GM18868 (cell line): ENCODE data around the gene FADS2.

Experiments
- ATAC-seq: cut with Tn5 transposase; IDR thresholded peaks from one replicate; pipeline ENCODE4 v1.9.1; 2021; ENCODE audit warnings: mild to moderate bottlenecking, moderate library complexity; ENCODE audit not compliant: unreplicated experiment

The FADS2 gene

DNA sequence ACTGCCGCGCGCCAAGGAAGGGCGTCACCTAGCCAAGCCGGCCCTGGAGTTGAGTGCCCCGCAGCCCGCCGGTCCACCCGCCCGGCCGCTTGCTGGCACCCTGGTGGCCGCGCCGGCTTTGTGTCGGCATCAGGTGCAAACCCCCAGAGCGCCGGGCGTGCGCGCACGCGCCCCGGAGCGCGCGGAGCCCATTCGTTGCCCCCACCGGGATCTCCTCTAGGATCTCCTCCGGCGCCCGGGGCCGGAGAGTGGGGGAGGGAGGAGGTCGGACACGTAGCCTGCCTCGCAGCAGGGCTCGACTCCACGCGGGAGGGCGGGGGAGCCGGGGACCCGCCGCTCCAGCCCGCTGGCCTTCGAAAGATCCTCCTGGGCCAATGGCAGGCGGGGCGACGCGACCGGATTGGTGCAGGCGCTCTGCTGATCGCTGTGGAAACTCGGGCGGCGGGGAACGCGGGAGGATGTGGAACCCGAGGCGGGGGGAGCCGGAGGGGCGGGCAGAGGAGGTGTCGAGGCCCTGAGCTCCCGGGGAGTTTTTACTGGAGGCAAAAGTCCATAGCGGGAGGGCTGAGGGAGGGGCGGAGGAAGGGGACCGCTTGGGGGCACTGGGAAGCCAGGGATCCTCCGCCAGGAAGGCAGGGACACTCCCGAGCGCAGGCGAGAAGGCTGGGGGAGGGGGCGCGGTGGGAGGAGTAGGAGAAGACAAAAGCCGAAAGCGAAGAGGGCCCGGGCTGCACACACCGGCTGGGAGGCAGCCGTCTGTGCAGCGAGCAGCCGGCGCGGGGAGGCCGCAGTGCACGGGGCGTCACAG lies at the start of gene FADS2:
FADS2 (plus strand) TSS at position 730 of the 808 bp plus-strand sequence. CDS start 91 bp downstream, outside the sequence.
- peak; percentile 79 for ATAC-seq

DNA sequence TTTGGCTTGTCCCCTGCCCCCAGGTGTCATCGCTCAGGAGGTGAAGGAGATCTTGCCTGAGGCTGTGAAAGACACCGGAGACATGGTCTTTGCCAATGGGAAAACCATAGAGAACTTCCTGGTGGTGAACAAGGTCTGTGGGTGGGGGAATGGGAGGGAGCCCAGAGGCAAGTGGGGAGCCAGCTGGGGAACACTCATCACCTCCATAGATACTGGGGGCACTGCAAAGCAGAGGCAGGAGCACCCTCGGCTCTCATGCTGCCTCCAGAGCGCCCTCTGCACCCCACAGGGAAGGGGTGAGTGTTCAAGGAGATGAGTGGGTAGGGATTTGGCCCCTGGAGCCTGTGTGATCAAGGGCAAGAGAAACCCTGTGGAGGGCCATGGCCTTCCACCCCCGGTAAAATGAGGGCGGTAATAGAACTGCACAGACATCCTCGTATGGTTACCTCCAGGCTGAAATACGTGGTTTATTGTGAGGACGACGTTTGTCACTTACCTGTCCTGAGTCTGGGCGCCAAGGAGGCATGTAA lies 49.7 kb upstream of the FADS2 start:
- ATAC-seq: no peak

DNA sequence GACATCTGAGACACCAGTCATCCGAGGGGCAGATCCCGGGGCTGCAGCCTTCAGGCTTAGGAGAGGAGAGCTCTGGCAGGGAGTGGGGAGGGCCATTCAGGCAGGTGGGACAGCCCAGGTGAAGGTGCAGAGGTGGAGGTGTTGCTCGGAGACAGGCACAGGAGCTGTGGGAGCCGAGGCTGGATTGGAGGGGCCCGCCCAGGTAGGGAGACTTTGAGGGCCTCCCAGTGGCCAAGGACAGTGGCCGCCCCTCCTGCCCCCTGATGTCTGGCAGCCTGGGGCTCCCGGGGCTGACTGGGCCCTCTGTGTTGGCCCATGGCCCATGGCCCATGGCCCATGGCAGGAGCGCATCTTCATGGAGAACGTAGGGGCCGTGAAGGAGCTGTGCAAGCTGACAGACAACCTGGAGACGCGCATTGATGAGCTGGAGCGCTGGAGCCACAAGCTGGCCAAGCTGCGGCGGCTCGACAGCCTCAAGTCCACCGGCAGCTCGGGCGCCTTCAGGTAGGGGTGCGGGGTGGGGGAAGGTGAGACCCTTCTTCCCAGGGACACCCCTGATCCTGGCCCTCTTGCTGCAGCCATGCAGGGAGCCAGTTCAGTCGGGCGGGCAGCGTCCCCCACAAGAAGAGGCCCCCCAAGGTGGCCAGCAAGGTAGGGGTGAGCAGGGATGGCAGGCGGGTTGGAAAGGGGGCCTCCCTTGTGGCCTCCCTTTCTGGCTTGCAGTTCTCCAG lies 49.0 kb upstream of the FADS2 start:
- no peak for ATAC-seq

DNA sequence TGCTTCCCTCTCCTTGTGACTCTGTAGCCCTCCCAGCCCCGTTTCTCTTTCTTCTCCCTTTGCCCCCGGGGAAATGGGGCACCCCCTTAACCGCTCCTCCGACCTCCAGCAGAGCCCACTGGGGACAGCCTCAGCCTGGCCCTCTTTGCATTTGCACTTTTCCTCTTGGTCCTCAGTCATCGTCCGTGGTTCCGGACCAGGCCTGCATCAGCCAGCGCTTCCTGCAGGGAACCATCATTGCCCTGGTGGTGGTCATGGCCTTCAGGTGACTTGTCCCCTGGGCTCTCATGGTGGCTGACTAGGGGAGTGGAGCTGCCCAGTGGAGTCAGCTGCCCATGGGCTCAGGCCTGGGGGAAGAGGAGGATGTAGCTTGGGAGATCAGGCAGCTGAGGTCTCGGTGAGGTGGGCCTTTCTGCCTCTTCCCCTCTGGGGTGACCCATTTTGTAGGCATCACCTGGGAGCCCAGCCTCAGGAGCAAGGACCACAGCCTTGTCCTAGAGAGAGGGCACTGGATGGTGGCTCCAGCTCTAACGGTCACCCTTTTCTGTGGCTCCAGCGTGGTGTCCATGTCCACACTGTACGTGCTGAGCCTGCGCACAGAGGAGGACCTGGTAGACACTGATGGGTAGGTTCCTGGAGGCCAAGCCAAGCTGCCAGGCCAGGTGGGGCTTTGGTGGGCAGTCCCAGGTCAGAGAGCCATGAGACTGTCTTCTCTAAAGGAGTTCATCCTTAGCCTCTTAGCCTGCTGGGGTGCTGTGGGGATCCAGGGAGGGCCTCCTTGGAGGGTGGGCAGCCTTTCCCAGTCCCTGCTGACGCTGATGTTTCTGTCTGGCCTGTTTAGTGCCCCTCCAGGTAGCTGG lies 48.2 kb upstream of the FADS2 start:
- no peak for ATAC-seq

DNA sequence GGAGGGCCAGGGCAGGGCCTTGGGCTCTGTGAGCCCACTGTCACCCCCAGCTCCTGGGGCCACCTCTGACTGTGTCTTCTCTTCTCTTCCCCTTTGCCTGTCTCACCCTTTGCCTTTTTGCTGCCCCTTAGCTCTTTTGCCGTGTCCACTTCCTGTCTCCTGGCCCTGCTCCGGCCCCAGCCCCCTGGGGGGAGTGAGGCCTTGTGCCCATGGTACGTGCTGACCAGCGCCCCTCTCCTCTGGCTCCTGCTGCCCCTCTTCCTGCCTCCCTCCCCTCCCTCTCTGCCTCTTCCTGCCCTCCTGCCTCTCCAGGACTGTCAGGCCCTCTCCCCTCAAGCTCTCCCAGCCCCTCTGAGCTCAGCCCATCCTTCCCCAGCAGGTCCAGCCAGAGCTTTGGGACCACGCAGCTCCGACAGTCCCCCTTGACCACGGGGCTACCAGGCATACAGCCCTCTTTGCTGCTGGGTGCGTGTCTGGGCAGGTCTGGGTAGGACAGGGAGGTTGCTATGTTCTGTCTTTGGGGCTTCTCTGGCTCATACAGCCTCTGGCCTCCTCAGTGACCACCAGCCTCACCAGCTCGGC lies 47.4 kb upstream of the FADS2 start:
- no peak for ATAC-seq

DNA sequence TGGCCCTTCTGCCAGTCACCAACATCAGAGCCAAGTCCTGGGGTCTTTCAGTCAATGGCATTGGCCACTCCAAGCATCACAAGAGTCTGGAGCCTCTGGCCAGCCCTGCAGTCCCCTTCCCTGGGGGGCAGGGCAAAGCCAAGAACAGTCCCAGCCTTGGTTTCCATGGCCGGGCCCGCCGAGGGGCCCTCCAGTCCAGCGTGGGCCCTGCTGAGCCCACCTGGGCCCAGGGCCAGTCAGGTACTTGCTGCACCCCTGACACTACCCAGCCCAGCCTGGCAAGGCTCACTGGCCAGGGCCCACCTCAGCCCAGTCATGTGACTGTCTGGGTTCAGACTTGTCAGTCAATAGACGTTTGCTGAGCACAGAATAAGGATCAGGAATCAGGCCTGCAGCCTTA lies 46.5 kb upstream of the FADS2 start:
- ATAC-seq: no peak

DNA sequence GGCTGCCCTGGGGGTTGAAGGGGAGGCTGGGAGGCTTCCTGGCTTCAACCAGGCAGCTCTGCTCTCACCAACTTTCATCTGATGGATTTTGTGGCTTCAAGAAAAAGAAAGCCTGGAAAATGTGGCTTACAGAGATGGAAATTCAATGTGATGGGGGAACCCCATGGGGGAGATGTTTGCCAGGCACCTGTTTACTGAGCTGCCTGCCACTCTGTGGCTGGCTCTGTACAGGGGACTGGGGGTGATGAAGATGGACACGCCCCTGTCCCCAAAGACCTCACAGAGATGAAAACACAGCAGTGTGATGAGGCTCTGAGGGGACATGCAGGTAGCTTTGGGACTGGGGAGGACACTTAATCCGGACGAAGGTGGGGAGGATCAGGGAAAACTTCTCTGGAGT lies 45.8 kb upstream of the FADS2 start:
- no peak for ATAC-seq

DNA sequence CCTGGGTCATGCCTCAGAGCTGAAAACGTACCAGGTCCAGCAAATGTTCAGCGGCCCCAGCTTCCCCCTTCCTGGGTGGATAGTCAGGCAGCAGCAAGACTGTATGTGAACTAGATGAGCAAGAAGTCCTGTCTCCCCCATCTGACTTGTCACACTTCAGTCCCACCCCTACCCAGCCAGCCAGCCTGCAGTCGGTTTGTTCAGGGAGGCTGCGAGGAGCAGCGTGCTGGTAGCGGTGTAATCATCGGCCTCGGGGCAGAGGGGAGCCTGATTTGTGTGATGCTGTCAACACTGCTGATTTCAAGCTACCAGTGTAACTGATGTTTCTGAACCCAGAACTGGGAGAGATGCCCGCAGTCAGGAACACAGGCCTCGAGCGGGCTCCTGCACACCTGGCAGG lies 45.3 kb upstream of the FADS2 start:
- ATAC-seq: no peak

DNA sequence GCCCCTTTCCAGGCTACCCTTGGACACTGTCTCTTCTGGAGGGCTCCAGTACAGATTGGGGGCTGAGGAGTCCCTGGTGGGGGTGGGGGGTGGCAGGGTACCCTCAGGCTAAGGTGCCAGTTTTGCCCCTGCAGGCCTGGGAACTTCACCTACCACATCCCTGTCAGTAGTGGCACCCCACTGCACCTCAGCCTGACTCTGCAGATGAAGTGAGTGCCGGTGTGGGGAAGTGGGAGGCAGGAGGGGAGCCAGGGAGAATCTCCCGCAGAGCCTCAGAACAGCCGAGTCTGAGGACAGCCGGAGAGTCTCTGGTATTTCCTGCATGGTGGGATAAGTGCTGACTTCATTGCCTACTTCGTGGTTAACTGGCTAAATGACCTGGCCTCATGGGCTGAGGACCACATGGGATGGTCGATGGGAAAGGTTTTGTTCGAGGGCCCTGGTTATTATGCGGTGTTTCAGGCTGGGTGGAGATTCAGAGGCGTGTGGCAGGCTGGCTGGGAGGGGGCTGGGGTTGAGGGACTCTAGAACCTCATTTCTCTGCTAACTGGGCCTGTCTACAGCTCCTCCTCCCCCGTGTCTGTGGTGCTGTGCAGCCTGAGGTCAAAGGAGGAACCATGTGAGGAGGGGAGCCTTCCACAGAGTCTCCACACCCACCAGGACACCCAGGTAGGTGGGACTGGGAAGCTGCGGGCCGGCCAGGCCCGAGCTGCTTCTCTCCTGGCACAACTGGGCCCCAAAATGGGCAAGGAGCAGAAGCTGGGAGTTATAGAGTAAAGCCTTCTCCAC lies 44.2 kb upstream of the FADS2 start:
- no peak for ATAC-seq

DNA sequence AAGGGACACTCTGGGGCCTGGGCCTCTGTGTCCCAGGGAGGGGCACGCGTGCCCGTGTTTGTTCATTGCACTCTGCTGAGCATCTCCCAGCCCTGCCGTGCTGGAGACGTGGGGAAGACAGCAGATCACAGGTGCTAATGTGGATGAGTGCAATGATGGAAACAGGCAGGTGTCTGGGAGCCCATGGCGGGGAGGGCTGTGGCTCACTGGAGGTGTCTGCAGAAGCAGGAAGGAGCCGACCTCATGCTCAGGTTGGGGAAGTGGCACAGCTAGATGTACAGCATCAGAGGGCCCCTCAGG lies 43.6 kb upstream of the FADS2 start:
- ATAC-seq: no peak

DNA sequence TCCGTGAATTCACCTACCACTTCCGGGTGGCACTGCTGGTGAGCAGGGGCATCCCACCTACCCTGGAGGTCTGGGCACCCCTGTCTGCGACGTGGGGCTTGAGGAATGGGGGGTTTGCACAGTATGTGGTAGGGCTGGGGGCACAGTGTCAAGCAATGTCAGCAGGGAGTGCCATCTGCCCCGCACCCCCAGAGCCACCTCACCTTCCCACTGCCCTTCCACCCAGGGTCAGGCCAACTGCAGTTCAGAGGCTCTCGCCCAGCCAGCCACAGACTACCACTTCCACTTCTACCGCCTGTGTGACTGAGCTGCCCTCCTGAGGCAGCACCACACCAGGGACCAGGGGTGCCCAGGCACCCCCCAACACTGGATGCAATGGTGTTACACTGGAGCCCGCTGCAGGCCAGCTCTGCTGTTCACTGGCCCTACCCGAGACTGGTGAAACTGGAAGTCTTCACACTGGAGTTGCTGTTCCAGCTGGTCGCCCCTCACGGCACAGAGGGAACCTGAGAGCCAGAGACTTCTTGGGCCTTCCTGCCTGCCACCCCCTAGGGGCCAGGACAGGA lies 42.2 kb upstream of the FADS2 start:
- ATAC-seq: no peak

DNA sequence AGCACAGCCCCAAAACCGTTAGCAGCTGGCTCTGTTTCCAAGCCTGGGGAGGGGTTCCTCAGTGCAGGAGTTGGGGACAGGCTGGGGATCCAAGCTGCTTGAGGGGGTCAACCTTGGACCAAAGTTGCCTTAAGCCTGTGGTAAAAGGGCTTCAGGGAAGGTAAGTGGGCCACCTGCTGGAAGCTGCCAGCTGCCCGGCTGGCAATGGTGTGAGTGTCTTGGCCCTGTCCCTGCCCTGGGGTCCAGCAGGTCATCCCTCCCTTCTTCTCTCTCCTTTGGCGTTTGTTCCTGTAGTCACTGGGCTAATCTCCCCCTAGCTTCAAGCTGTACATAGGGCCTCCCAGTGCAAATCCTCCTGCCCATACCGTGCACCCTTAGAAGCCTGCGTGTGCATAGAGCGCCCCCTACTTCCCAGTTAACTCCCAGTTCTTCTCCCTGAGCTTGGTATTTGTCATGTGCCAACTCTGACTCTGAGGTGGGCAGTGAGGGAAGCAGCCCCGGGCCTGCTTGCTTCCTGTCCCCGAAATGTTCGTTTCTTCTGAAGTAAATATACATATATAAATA lies 40.1 kb upstream of the FADS2 start:
- no peak for ATAC-seq

DNA sequence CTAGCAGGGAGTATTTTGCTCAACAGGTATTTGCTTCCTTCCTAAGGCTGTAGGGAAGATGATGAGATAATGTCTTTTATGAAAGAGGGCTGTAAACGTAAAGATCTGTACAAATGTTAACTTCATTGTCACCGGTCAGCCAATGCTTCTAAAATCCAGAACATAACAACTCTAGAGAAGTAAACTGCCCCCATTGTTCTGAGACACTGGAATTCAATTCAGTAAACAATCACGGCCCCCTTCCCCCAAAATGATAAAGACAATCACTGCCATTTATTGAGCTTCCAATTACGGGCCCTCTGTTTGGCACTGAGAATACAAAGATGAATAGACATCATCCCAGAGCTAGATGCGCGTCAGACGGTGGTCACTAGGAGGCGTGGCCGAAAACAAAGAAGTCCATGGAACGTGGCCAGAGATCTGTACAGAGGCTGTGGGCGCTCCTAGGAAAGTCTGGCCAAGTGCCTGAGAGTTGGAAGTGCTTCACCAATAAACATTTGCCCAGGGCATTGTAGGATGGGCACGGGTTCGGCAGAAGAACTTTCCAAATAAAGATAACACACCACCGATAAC lies 36.3 kb upstream of the FADS2 start:
- ATAC-seq: peak; percentile 15

DNA sequence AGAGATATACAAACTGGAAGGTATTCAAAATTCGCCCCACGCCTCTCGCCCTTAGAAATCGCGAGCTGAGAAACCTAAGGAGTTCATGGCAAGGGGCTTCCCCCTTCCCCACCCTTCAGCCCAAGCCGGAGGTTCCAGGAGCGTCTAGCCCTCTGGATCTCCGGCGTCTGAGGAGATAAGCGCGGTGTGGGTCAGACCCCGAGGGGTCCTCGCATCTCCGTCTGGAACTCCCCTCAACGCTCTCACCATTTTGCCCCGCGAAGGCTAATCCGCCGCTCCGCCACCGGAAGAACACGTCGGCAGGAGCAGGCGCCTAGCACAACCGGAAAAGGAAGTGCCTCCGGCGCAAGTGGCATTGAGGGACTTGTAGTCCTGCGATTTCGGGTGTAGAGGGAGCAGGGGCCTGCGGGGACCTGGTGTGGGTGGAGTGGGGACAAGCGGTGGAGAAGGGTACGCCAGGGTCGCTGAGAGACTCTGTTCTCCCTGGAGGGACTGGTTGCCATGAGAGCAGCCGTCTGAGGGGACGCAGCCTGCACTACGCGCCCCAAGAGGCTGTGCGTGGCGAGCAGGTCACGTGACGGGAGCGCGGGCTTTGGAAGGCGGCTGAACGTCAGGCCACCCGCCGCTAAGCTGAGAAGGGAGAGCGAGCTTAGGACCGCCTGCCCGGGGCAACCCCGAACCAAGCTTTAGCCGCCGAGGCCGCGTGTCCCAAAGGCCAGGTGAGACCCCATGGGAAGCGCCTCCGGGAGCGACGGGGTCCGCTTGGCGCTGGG lies 35.6 kb upstream of the FADS2 start, which contains the start of the genes FEN1 and TMEM258:
FEN1 (plus strand) TSS at position 602 of the 773 bp plus-strand sequence. CDS start 2,451 bp downstream, outside the sequence.
TMEM258 (minus strand) TSS at position 290 of the 773 bp plus-strand sequence; CDS start at position 249, 41 bp downstream.
- peak; percentile 85 for ATAC-seq

DNA sequence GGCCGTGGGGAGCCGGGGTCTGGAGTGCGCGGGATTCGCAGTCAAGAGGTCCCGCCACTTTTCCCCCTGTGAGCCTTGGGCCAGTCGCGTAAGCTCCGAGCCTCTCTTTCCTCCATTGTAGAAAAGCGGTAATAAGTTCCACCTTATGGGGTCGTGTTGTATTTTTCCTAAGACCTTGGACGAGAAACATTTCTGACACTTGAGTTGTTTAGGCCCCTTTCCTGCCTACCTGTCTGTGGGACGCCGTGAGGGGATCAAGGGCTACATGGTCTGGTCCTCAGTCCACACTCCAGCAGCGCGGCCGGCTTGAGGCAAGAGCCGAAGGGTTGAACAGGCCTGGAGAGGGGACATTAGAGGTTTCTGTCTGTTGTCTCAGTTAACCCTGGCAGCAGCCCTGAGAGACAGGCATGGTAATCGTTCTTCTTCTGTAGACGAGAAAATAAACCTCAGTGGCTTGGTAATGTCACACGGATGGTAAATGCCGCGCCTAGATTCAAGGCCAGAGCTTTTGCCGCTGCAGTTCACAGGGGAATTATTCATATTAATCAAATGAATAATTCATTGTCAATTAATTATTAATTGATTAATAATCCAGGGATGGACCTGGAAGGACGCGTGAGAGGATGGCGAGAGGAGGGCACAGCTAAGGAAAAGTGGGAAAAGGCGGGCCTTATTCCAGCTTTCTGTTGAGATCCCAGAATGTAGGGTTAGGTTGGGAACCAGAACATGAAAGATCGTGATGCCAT lies 34.8 kb upstream of the FADS2 start:
- ATAC-seq: no peak

DNA sequence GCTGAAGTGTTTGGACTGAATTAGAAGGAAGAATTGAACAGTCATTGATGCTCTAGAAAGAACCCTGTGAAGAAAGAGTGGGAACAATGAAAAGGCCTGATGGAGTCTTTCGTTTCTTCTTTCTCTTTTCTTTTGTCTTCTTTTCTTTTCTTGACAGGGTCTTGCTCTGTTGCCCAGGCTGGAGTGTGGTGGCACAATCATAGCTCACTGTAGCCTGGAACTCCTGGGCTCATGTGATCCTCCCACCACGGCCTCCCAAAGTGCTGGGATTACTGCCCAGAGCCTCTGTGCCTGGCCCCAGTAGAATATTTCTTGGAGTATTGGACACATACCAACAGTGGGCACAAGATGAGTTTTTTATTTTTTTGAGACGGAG lies 34.3 kb upstream of the FADS2 start:
- no peak for ATAC-seq

DNA sequence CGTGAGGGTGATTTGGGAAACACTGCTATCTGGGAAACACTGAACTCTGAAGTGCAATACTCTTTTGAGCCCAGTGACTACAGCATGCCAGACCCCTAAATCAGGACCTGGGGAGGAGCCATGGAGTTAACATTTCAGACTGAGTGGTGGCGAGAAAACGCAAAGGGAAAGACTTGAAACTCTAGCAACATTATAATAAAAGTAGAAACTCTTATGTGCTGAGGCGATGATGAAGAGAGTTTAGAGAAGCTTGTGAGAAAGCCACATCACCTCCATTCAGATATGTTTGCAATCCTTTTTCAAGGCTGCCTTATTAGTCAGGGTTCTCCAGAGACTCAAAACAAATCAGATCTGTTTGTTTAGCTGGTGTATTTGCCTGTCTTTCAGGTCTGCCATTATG lies 33.5 kb upstream of the FADS2 start:
- no peak for ATAC-seq
